ENCODE results near the gene RSPH10B2. TPM values are rescaled to one million over a fixed set of nuclear protein-coding genes. Genes with fewer than 3 reads are reported as not detected.
A peak's percentile ranks its signal among the peaks of the same experiment; 100 is the strongest.
"Not testable (repeated sequence)": the region's sequence is repeated elsewhere in the genome, so short reads cannot be mapped to it uniquely, and the experiment has no call there.

The RSPH10B2 gene
- under 1 TPM; 0.21 to 0.39 TPM for total RNA-seq
- not detected for polyA plus RNA-seq
- long read RNA-seq, donor 1, result 0 reads
- long read RNA-seq, donor 2, result 0 reads

DNA sequence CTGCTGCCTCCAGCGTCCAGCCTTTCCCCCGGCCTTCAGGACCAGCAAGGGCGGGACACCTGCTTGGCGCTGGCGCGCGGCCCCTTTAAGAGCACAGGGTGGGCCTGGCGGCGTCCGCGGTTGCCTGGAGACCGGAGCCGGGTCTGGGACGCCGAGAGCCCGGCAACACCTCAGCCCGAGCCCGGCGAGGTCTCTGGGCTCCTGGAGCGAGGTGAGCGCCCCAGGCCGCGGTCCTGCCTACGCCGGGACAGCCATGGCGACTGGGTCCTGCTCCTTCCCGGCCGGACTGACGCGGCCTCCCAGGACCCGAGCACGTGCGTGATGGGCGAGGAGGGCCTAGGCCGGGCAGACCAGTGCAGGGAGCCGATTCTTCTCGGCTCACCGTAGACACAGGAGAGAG lies at the start of gene RSPH10B2:
TSS of gene RSPH10B2 (plus strand) at position 140 of the 400 bp plus-strand sequence. CDS start 3,575 bp downstream, outside the sequence.
- H3K4me1 ChIP-seq (ENCODE audit: control insufficient read depth in 1 of 2, insufficient read depth in 2 of 2, low read length in 2 of 2); DNase-seq; H3K27ac ChIP-seq (ENCODE audit: low read depth in 1 of 2, low read length in 2 of 2); H3K4me3 ChIP-seq (ENCODE audit: low read length in 2 of 2); H3K36me3 ChIP-seq (ENCODE audit: control insufficient read depth in 1 of 2, insufficient read depth in 2 of 2, low read length in 1 of 2); intact Hi-C loops (cut with DNase I); H3K27me3 ChIP-seq (ENCODE audit: control insufficient read depth in 1 of 2, insufficient read depth in 2 of 2, low read length in 1 of 2); H3K9me3 ChIP-seq (ENCODE audit: control insufficient read depth, low read length): not testable (repeated sequence)
- 4 to 9% methylated on average over 12 to 25 of the region's 38 CpGs for WGBS, 2 donors
- ATAC-seq (ENCODE audit: low FRiP score), result peak; percentile 64

GRCh38 chr7:6705959-6706665 lies 47.8 kb upstream of the RSPH10B2 start:
- 1% methylated on average over 43 to 47 of the region's 47 CpGs for WGBS, 2 donors
- no peak overlapping the region for H3K27ac ChIP-seq (ENCODE audit: low read depth in 1 of 2, low read length in 2 of 2)
- DNase-seq (peak; percentile 57 to 81), ATAC-seq (ENCODE audit: low FRiP score) (peak; percentile 19)
- intact Hi-C loops (cut with DNase I), result loop anchor here in 1 of 2 donors (2.0 kb wide), 2 partner anchors 23 to 69 kb away; partner anchors contain the start of gene ZNF316
- H3K4me1 ChIP-seq (ENCODE audit: control insufficient read depth in 1 of 2, insufficient read depth in 2 of 2, low read length in 2 of 2), result no peaks in the 10 kb centered on the region
- H3K36me3 ChIP-seq (ENCODE audit: control insufficient read depth in 1 of 2, insufficient read depth in 2 of 2, low read length in 1 of 2), result peaks cover 7 to 14% of the 10 kb centered on the region in 2 donors
- no peaks in the 10 kb centered on the region for H3K27me3 ChIP-seq (ENCODE audit: control insufficient read depth in 1 of 2, insufficient read depth in 2 of 2, low read length in 1 of 2)
- peak overlapping the region; percentile 73 to 96 for H3K4me3 ChIP-seq (ENCODE audit: low read length in 2 of 2)
- peaks cover 6% of the 10 kb centered on the region for H3K9me3 ChIP-seq (ENCODE audit: control insufficient read depth, low read length)

DNA sequence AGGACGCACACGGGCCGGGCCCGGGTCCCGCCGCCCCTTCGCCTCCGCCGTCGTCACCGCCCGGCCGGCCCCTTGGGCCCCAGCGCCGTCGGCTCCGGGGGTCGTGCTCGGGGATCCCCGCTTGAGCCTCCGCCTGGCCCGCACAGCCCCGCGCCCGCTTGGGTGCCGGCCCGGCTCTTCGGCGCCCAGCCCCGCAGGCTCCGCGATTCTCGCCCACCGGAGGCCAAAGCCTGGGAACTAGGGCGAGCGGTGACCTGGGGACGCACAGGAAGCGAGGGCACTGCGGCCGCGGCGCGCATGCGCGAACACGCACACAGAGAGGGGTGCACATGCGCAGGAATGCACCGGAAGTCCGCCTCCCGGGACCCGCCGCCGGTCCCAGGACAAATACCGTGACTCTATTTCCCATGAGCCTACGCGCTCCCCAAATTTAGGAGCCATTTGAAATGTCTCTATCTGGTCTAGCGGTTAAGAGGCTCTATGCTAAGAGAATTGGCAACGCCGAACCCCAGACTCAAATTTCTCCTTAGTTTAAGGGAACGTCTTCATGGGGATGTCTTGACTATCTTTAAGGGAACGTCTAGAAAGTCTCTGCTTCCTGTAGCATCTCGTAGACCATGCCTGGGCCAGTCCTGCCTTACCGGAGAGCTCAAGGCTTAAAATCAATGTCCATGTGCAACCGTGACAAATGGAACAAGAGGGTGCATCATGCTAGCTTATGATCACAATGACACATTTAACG lies 47.1 kb upstream of the RSPH10B2 start, which contains the start of gene ZNF12:
TSS of gene ZNF12 (minus strand) at position 282 of the 742 bp plus-strand sequence. CDS start 1,774 bp downstream, outside the sequence.
- WGBS, 2 donors, result 1 to 2% methylated on average over 54 to 65 of the region's 65 CpGs
- ATAC-seq (ENCODE audit: low FRiP score), result peak; percentile 99
- H3K4me3 ChIP-seq (ENCODE audit: low read length in 2 of 2), result peak within 1 kb of the TSS; percentile 73 to 96
- peak; percentile 99 for DNase-seq
- H3K27ac ChIP-seq (ENCODE audit: low read depth in 1 of 2, low read length in 2 of 2), result peak within 1 kb of the TSS in 1 of 2 donors; percentile 22
- no peaks in the 10 kb centered on the region for H3K27me3 ChIP-seq (ENCODE audit: control insufficient read depth in 1 of 2, insufficient read depth in 2 of 2, low read length in 1 of 2)
- peaks cover 4 to 9% of the 10 kb centered on the region in 2 donors for H3K36me3 ChIP-seq (ENCODE audit: control insufficient read depth in 1 of 2, insufficient read depth in 2 of 2, low read length in 1 of 2)
- no peaks in the 10 kb centered on the region for H3K4me1 ChIP-seq (ENCODE audit: control insufficient read depth in 1 of 2, insufficient read depth in 2 of 2, low read length in 2 of 2)
- intact Hi-C loops (cut with DNase I), result loop anchor here in 1 of 2 donors (2.0 kb wide), 2 partner anchors 22 to 70 kb away; partner anchors contain the start of gene ZNF316
- peaks cover 4% of the 10 kb centered on the region for H3K9me3 ChIP-seq (ENCODE audit: control insufficient read depth, low read length)

DNA sequence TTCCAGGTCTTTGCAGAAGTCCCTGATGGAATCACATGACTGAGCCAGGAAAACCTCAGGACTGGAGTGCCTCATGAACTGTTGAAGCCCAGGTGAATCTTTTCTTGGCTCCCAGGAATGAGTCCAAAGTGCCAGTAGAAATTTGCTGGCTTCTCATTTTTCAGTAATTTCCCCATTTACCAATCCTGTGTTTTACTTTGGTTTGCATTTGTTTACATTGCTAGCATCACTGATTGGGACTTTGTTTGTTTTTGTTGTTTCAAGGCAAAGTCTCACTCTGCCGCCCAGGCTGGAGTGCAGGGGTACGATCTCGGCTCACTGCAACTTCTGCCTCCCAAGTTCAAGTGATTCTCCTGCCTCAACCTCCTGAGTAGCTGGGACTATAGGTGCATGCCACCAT lies 45.6 kb upstream of the RSPH10B2 start:
- Histone ChIP-seq H3K27me3 (ENCODE audit: control insufficient read depth in 1 of 2, insufficient read depth in 2 of 2, low read length in 1 of 2) (no peaks in the 10 kb centered on the region), H3K36me3 (ENCODE audit: control insufficient read depth in 1 of 2, insufficient read depth in 2 of 2, low read length in 1 of 2) (peaks cover 2 to 5% of the 10 kb centered on the region in 2 donors), H3K9me3 (ENCODE audit: control insufficient read depth, low read length) (no peaks in the 10 kb centered on the region), H3K4me3 (ENCODE audit: low read length in 2 of 2) (no peak overlapping the region), H3K27ac (ENCODE audit: low read depth in 1 of 2, low read length in 2 of 2) (no peak overlapping the region), H3K4me1 (ENCODE audit: control insufficient read depth in 1 of 2, insufficient read depth in 2 of 2, low read length in 2 of 2) (no peaks in the 10 kb centered on the region)
- DNase-seq (no peak), ATAC-seq (ENCODE audit: low FRiP score) (no peak)
- WGBS, 2 donors, result 83 to 93% methylated on average over 3 of the region's 3 CpGs
- intact Hi-C loops (cut with DNase I), result no loop called here

DNA sequence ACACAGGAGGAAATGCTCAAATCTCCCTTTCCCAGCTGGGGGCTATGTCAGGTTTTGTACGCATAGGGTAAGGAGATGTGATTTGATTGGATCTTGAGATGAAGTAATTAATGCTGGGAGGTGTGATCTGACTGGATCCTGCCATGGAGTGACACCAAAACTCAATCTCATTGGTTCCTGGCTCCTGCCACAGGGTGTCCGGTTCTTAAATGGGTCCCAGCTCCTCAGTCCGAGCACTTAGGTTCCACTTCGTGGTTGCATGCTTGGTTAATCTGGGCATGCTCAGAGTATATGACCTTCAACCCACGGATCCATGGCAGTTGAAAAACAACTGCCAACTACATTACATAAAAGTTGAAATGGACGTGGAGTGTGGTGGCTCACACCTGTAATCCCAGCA lies 44.1 kb upstream of the RSPH10B2 start:
- ATAC-seq (ENCODE audit: low FRiP score), result no peak
- no peaks in the 10 kb centered on the region for H3K27me3 ChIP-seq (ENCODE audit: control insufficient read depth in 1 of 2, insufficient read depth in 2 of 2, low read length in 1 of 2)

DNA sequence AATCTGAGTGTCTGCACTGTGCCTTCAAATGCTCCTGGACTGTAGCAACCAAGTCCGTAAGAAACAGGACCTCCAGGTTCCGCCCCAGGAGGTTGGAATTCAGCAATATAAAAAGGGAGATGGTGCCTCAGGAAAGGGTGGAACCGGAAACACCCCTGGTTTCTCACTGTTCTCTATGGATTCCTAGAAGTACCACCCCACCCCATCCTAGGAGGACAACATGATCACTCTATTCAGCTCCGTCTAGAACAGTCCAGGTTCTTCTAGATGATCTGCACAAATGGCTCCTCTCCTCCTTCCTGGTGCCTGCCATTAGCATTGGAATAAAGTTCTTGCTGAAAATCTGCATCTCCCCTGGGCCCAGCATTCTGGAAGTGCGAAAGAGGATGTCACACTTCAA lies 39.5 kb upstream of the RSPH10B2 start:
- no peak for ATAC-seq (ENCODE audit: low FRiP score)
- DNase-seq, result no peak
- intact Hi-C loops (cut with DNase I), result no loop called here
- Histone ChIP-seq H3K9me3 (ENCODE audit: control insufficient read depth, low read length) (no peaks in the 10 kb centered on the region), H3K4me1 (ENCODE audit: control insufficient read depth in 1 of 2, insufficient read depth in 2 of 2, low read length in 2 of 2) (no peaks in the 10 kb centered on the region), H3K27me3 (ENCODE audit: control insufficient read depth in 1 of 2, insufficient read depth in 2 of 2, low read length in 1 of 2) (no peaks in the 10 kb centered on the region), H3K4me3 (ENCODE audit: low read length in 2 of 2) (no peak overlapping the region), H3K36me3 (ENCODE audit: control insufficient read depth in 1 of 2, insufficient read depth in 2 of 2, low read length in 1 of 2) (no peaks in the 10 kb centered on the region), H3K27ac (ENCODE audit: low read depth in 1 of 2, low read length in 2 of 2) (no peak overlapping the region)
- 82 to 85% methylated on average over 5 of the region's 5 CpGs for WGBS, 2 donors

More for the DNA sequence above, 44.1 kb upstream of the RSPH10B2 start:
- no peak for DNase-seq
- H3K36me3 ChIP-seq (ENCODE audit: control insufficient read depth in 1 of 2, insufficient read depth in 2 of 2, low read length in 1 of 2), result no peaks in the 10 kb centered on the region
- intact Hi-C loops (cut with DNase I), result no loop called here
- 88 to 90% methylated on average over 6 of the region's 6 CpGs for WGBS, 2 donors
- H3K4me1 ChIP-seq (ENCODE audit: control insufficient read depth in 1 of 2, insufficient read depth in 2 of 2, low read length in 2 of 2), result no peaks in the 10 kb centered on the region
- no peaks in the 10 kb centered on the region for H3K9me3 ChIP-seq (ENCODE audit: control insufficient read depth, low read length)
- no peak overlapping the region for H3K4me3 ChIP-seq (ENCODE audit: low read length in 2 of 2)
- H3K27ac ChIP-seq (ENCODE audit: low read depth in 1 of 2, low read length in 2 of 2), result no peak overlapping the region

GRCh38 chr7:6715898-6716297 lies 38.0 kb upstream of the RSPH10B2 start:
- H3K27ac ChIP-seq (ENCODE audit: low read depth in 1 of 2, low read length in 2 of 2); H3K9me3 ChIP-seq (ENCODE audit: control insufficient read depth, low read length); intact Hi-C loops (cut with DNase I); DNase-seq; H3K4me1 ChIP-seq (ENCODE audit: control insufficient read depth in 1 of 2, insufficient read depth in 2 of 2, low read length in 2 of 2); H3K27me3 ChIP-seq (ENCODE audit: control insufficient read depth in 1 of 2, insufficient read depth in 2 of 2, low read length in 1 of 2); ATAC-seq (ENCODE audit: low FRiP score); H3K36me3 ChIP-seq (ENCODE audit: control insufficient read depth in 1 of 2, insufficient read depth in 2 of 2, low read length in 1 of 2); H3K4me3 ChIP-seq (ENCODE audit: low read length in 2 of 2): not testable (repeated sequence)
- 58 to 75% methylated on average over 9 of the region's 9 CpGs for WGBS, 2 donors

- Histone ChIP-seq H3K4me3 (ENCODE audit: low read length in 2 of 2) (no peak overlapping the region), H3K4me1 (ENCODE audit: control insufficient read depth in 1 of 2, insufficient read depth in 2 of 2, low read length in 2 of 2) (no peaks in the 10 kb centered on the region), H3K27me3 (ENCODE audit: control insufficient read depth in 1 of 2, insufficient read depth in 2 of 2, low read length in 1 of 2) (no peaks in the 10 kb centered on the region), H3K27ac (ENCODE audit: low read depth in 1 of 2, low read length in 2 of 2) (no peak overlapping the region), H3K9me3 (ENCODE audit: control insufficient read depth, low read length) (no peaks in the 10 kb centered on the region), H3K36me3 (ENCODE audit: control insufficient read depth in 1 of 2, insufficient read depth in 2 of 2, low read length in 1 of 2) (no peaks in the 10 kb centered on the region)
- no peak for ATAC-seq (ENCODE audit: low FRiP score)
- DNase-seq, result no peak
- intact Hi-C loops (cut with DNase I), result no loop called here
- 59 to 67% methylated on average over 6 of the region's 6 CpGs for WGBS, 2 donors
Measured at GRCh38 chr7:6718124-6718523, 35.8 kb upstream of the RSPH10B2 start.

Data from aorta (tissue), 5 donors.